Activated CD8-positive, alpha-beta memory T cell treated with anti-CD3 and anti-CD28 coated beads, Interleukin-2, amount 10 ng/mL, durations not matched to agents 7 days and 5 days (primary cell): ENCODE measurements around the gene PRKRA. TPM values are rescaled to one million over a fixed set of nuclear protein-coding genes. Genes with fewer than 3 reads are reported as not detected.
"Not testable (repeated sequence)": the region's sequence is repeated elsewhere in the genome, so short reads cannot be mapped to it uniquely, and the experiment has no call there.

Source experiments
- ATAC-seq: fragments of 150-1000 bp; cut with Tn5 transposase; one replicate; pipeline ENCODE4 v1.10.0; 2021; ENCODE audit warnings: moderate library complexity
- CTCF ChIA-PET: fragments of 350-600 bp; sonication (Branson Sonifier 250); formaldehyde crosslinking; loops from one replicate; lab custom pipeline; 2021; ENCODE audit warnings: antibody characterized with exemption; lab: Charles Lee
- DNase-seq: peaks from one replicate; pipeline ENCODE4 v3.0.0-alpha.2; 2020
- H3K27ac Mint-ChIP-seq: one replicate; pipeline ENCODE4 v1.8.0; 2021; ENCODE audit warnings: mild to moderate bottlenecking, mixed read lengths
- H3K27me3 Mint-ChIP-seq: one replicate; pipeline ENCODE4 v1.8.0; 2021; ENCODE audit warnings: mixed read lengths
- H3K36me3 Mint-ChIP-seq: one replicate; pipeline ENCODE4 v1.8.0; 2021; ENCODE audit warnings: mild to moderate bottlenecking, mixed read lengths
- H3K4me1 Mint-ChIP-seq: one replicate; pipeline ENCODE4 v1.8.0; 2021; ENCODE audit warnings: mixed read lengths
- H3K4me3 Mint-ChIP-seq: one replicate; pipeline ENCODE4 v1.8.0; 2021; ENCODE audit warnings: mild to moderate bottlenecking, moderate library complexity, mixed read lengths
- H3K9me3 Mint-ChIP-seq: one replicate; pipeline ENCODE4 v1.8.0; 2022; ENCODE audit warnings: low read depth, mixed read lengths
- total RNA-seq, 2 experiments: library from RNA; stranded (reverse); gene quantifications; one replicate each; pipeline ENCODE4 v1.2.3, GENCODE V29; 2021

Gene PRKRA
- total RNA-seq, 2 experiments from 2014 or later = 33.5 to 37.5 TPM

- ATAC-seq = peak; percentile 74
- Mint-ChIP-seq H3K9me3 (no peaks in the 10 kb centered on the region), H3K4me1 (peaks cover 46% of the 10 kb centered on the region), H3K36me3 (peaks cover 4% of the 10 kb centered on the region), H3K27ac (peak within 1 kb of the TSS; percentile 100), H3K27me3 (no peaks in the 10 kb centered on the region), H3K4me3 (peak within 1 kb of the TSS; percentile 98)
- CTCF ChIA-PET = interaction anchor here (0.8 to 4.5 kb wide), 4 partner anchors 13 to 49 kb away, joined by 3 to 29 read pairs (median 5); partner anchors contain the start of genes PJVK and PRKRA
- peak; percentile 89 for DNase-seq
Measured at GRCh38 chr2:178478439-178479274, 27.7 kb upstream of the PRKRA start, which contains the start of gene FKBP7. Gene FKBP7, minus strand, starts transcription at chr2:178478600. Its CDS starts 101 bp downstream, at chr2:178478499.

- peak overlapping the region; percentile 100 for H3K27ac Mint-ChIP-seq
- CTCF ChIA-PET = interaction anchor here (1.0 kb wide), 1 partner anchor 12 kb away, joined by 3 read pairs; no protein-coding TSS in a partner anchor
- peak overlapping the region; percentile 98 for H3K4me3 Mint-ChIP-seq
- H3K9me3 Mint-ChIP-seq = no peaks in the 10 kb centered on the region
- ATAC-seq = no peak
- H3K4me1 Mint-ChIP-seq = peaks cover 46% of the 10 kb centered on the region
- H3K27me3 Mint-ChIP-seq = no peaks in the 10 kb centered on the region
- H3K36me3 Mint-ChIP-seq = peaks cover 4% of the 10 kb centered on the region
- DNase-seq = no peak
Measured at GRCh38 chr2:178478130-178478438, 27.1 kb upstream of the PRKRA start.

- Mint-ChIP-seq H3K27me3 (no peaks in the 10 kb centered on the region), H3K9me3 (no peaks in the 10 kb centered on the region), H3K27ac (peak overlapping the region; percentile 100), H3K36me3 (peaks cover 4% of the 10 kb centered on the region), H3K4me3 (peak overlapping the region; percentile 98), H3K4me1 (peaks cover 42% of the 10 kb centered on the region)
- DNase-seq (no peak), ATAC-seq (no peak)
- CTCF ChIA-PET = interaction anchor here (1.0 kb wide), 1 partner anchor 12 kb away, joined by 3 read pairs; no protein-coding TSS in a partner anchor
Measured at GRCh38 chr2:178477443-178478129, 26.6 kb upstream of the PRKRA start.

- Mint-ChIP-seq H3K9me3 (no peaks in the 10 kb centered on the region), H3K4me1 (peaks cover 31% of the 10 kb centered on the region), H3K27me3 (no peaks in the 10 kb centered on the region), H3K27ac (no peak overlapping the region), H3K4me3 (no peak overlapping the region), H3K36me3 (peaks cover 4% of the 10 kb centered on the region)
- DNase-seq = no peak
- CTCF ChIA-PET = no interaction called here
- no peak for ATAC-seq
Measured at GRCh38 chr2:178476477-178476876, 25.5 kb upstream of the PRKRA start.

GRCh38 chr2:178474560-178474959 lies 23.6 kb upstream of the PRKRA start:
- H3K4me1 Mint-ChIP-seq = peaks cover 27% of the 10 kb centered on the region
- H3K4me3 Mint-ChIP-seq = no peak overlapping the region
- H3K9me3 Mint-ChIP-seq = no peaks in the 10 kb centered on the region

GRCh38 chr2:178473931-178474330 lies 23.0 kb upstream of the PRKRA start:
- H3K9me3 Mint-ChIP-seq = no peaks in the 10 kb centered on the region
- CTCF ChIA-PET = interaction anchor here (1.8 kb wide), 1 partner anchor 23 kb away, joined by 4 read pairs; the partner anchor contains the start of genes PJVK and PRKRA
- H3K4me3 Mint-ChIP-seq = no peak overlapping the region
- no peaks in the 10 kb centered on the region for H3K27me3 Mint-ChIP-seq
- ATAC-seq = no peak
- H3K27ac Mint-ChIP-seq = no peak overlapping the region
- DNase-seq = no peak
- H3K36me3 Mint-ChIP-seq = peaks cover 6% of the 10 kb centered on the region
- peaks cover 21% of the 10 kb centered on the region for H3K4me1 Mint-ChIP-seq

More at GRCh38 chr2:178474560-178474959, 23.6 kb upstream of the PRKRA start:
- CTCF ChIA-PET = interaction anchor here (1.0 to 1.8 kb wide), 2 partner anchors 23 to 60 kb away, joined by 3 to 4 read pairs; partner anchors contain the start of genes PJVK and PRKRA
- no peak for DNase-seq
- Mint-ChIP-seq H3K36me3 (peaks cover 5% of the 10 kb centered on the region), H3K27me3 (no peaks in the 10 kb centered on the region), H3K27ac (no peak overlapping the region)
- no peak for ATAC-seq

- CTCF ChIA-PET = interaction anchor here (1.8 kb wide), 1 partner anchor 22 kb away, joined by 4 read pairs; the partner anchor contains the start of genes PJVK and PRKRA
- H3K27ac Mint-ChIP-seq = no peak overlapping the region
- no peak overlapping the region for H3K4me3 Mint-ChIP-seq
- DNase-seq (no peak), ATAC-seq (no peak)
- peaks cover 6% of the 10 kb centered on the region for H3K36me3 Mint-ChIP-seq
- H3K9me3 Mint-ChIP-seq = no peaks in the 10 kb centered on the region
- peaks cover 19% of the 10 kb centered on the region for H3K4me1 Mint-ChIP-seq
- no peaks in the 10 kb centered on the region for H3K27me3 Mint-ChIP-seq
Measured at GRCh38 chr2:178473373-178473772, 22.4 kb upstream of the PRKRA start.

GRCh38 chr2:178471313-178471712 lies 20.3 kb upstream of the PRKRA start:
- not testable (repeated sequence) for H3K36me3 Mint-ChIP-seq, H3K4me3 Mint-ChIP-seq, H3K27ac Mint-ChIP-seq, H3K9me3 Mint-ChIP-seq, ATAC-seq, DNase-seq, H3K27me3 Mint-ChIP-seq, H3K4me1 Mint-ChIP-seq
- CTCF ChIA-PET = interaction anchor here (0.7 kb wide), 1 partner anchor 57 kb away, joined by 3 read pairs; no protein-coding TSS in a partner anchor

GRCh38 chr2:178469219-178469849 lies 18.4 kb upstream of the PRKRA start:
- CTCF ChIA-PET = interaction anchor here (1.2 kb wide), 1 partner anchor 25 kb away, joined by 3 read pairs; no protein-coding TSS in a partner anchor
- no peak for DNase-seq
- Mint-ChIP-seq H3K36me3 (peaks cover 9% of the 10 kb centered on the region), H3K4me1 (no peaks in the 10 kb centered on the region), H3K27me3 (no peaks in the 10 kb centered on the region), H3K9me3 (no peaks in the 10 kb centered on the region), H3K4me3 (no peak overlapping the region), H3K27ac (no peak overlapping the region)
- no peak for ATAC-seq

- CTCF ChIA-PET = no interaction called here
- H3K4me1 Mint-ChIP-seq = no peaks in the 10 kb centered on the region
- ATAC-seq = no peak
- H3K27me3 Mint-ChIP-seq = peaks cover 2% of the 10 kb centered on the region
- H3K27ac Mint-ChIP-seq = no peak overlapping the region
- H3K36me3 Mint-ChIP-seq = no peaks in the 10 kb centered on the region
- H3K4me3 Mint-ChIP-seq = no peak overlapping the region
- H3K9me3 Mint-ChIP-seq = no peaks in the 10 kb centered on the region
- DNase-seq = no peak
Measured at GRCh38 chr2:178457390-178457886, 6.5 kb upstream of the PRKRA start.

GRCh38 chr2:178455947-178456346 lies 5.0 kb upstream of the PRKRA start:
- Mint-ChIP-seq H3K36me3 (no peaks in the 10 kb centered on the region), H3K27me3 (peaks cover 2% of the 10 kb centered on the region), H3K27ac (no peak overlapping the region), H3K4me1 (peaks cover 5% of the 10 kb centered on the region), H3K9me3 (no peaks in the 10 kb centered on the region), H3K4me3 (no peak overlapping the region)
- DNase-seq = no peak
- CTCF ChIA-PET = no interaction called here
- ATAC-seq = no peak

- no peak for ATAC-seq
- no peak overlapping the region for H3K4me3 Mint-ChIP-seq
- peaks cover 4% of the 10 kb centered on the region for H3K36me3 Mint-ChIP-seq
- CTCF ChIA-PET = interaction anchor here (0.9 kb wide), 1 partner anchor 23 kb away, joined by 3 read pairs; no protein-coding TSS in a partner anchor
- H3K27me3 Mint-ChIP-seq = peaks cover 2% of the 10 kb centered on the region
- no peak for DNase-seq
- peaks cover 27% of the 10 kb centered on the region for H3K4me1 Mint-ChIP-seq
- H3K9me3 Mint-ChIP-seq = no peaks in the 10 kb centered on the region
- H3K27ac Mint-ChIP-seq = no peak overlapping the region
Measured at GRCh38 chr2:178452870-178453269, 1.9 kb upstream of the PRKRA start.
